ENCODE results near the gene IFT43. TPM values are rescaled to one million over a fixed set of nuclear protein-coding genes. Genes with fewer than 3 reads are reported as not detected.

The IFT43 gene
- total RNA-seq, 1 experiment from 2014 or later: 34.9 TPM

DNA sequence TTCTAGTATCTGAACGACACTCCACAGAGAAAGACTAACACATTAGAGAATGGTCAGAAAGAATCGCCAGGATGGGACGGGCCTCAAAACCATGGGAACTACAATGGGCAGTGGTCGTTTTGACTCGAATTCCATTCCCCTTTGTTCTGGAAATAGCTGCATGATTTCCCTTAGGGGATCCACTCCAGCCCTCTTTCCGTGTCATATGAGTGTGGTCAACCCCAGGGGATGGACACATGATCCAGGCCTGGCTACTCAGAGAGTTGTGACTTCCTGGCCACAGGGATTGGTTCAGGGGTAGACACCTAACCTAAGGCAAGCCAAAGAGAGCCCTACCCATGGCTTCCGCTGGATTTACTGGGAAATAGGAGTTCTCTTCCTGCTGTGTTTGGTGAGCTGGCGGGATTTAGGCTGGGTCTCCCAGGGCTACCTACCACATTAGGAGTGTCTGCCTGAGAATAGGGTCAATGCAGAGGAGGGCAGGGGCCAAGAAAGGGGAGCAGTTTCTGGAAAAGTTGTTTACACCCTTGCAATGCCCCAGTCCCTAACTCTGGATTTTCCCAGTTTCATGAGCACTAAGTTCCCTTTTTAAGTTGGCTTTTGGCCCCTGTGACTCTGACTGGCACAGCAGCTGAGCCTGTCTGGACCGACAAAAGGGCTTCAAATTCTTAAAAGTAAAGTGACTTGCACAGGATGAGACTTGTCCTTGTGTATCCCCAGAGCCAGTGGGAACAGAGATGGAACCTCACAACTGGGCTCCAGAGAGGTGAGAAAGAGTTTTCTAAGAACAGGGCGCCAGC lies 138.1 kb downstream of the IFT43 start:
- BruUV-seq (replicated peaks): no TSS peak
- no peaks in the 10 kb centered on the region for H3K9me3 Mint-ChIP-seq (ENCODE audit: unreplicated experiment)
- H3K4me3 Mint-ChIP-seq (ENCODE audit: unreplicated experiment): no peak overlapping the region
- intact Hi-C loops (cut with micrococcal nuclease): no loop called here
- H3K27me3 Mint-ChIP-seq (ENCODE audit: insufficient read depth, unreplicated experiment): peaks cover 1% of the 10 kb centered on the region
- ChIA-PET POLR2A (no interaction called here), CTCF (no interaction called here)
- no peak overlapping the region for H3K27ac Mint-ChIP-seq (ENCODE audit: low read depth, unreplicated experiment)
- DNase-seq (ENCODE audit: unreplicated experiment): no peak
- TF ChIP-seq, protein P1, sequence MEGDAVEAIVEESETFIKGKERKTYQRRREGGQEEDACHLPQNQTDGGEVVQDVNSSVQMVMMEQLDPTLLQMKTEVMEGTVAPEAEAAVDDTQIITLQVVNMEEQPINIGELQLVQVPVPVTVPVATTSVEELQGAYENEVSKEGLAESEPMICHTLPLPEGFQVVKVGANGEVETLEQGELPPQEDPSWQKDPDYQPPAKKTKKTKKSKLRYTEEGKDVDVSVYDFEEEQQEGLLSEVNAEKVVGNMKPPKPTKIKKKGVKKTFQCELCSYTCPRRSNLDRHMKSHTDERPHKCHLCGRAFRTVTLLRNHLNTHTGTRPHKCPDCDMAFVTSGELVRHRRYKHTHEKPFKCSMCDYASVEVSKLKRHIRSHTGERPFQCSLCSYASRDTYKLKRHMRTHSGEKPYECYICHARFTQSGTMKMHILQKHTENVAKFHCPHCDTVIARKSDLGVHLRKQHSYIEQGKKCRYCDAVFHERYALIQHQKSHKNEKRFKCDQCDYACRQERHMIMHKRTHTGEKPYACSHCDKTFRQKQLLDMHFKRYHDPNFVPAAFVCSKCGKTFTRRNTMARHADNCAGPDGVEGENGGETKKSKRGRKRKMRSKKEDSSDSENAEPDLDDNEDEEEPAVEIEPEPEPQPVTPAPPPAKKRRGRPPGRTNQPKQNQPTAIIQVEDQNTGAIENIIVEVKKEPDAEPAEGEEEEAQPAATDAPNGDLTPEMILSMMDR (IDR thresholded peaks at IDR 0.05; ENCODE audit: unreplicated experiment): no peak
- no peaks in the 10 kb centered on the region for H3K36me3 Mint-ChIP-seq (ENCODE audit: insufficient read depth, unreplicated experiment)
- no peaks in the 10 kb centered on the region for H3K4me1 Mint-ChIP-seq (ENCODE audit: insufficient read depth, unreplicated experiment)

DNA sequence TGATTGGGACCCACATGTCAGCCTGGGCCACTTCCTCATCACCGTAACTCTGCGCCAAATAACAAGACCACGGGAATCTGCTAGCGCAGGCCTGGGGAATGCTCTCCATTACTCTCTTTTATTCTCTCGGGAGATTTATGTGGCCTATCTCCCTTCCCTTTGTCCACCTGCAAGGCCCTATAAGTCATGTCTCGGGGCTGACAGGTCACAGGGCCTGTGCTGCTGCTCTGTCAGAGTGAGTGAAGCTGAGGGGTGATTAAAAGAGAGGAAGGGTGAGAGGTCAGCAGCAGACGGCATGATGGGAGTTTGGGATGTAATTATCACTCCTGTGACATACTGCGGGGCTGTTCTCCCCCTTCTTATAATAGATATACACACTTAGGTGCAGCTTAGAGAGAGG lies 139.9 kb downstream of the IFT43 start:
- BruUV-seq (replicated peaks): no TSS peak
- Mint-ChIP-seq H3K27me3 (ENCODE audit: insufficient read depth, unreplicated experiment) (peaks cover 19% of the 10 kb centered on the region), H3K4me3 (ENCODE audit: unreplicated experiment) (no peak overlapping the region), H3K36me3 (ENCODE audit: insufficient read depth, unreplicated experiment) (no peaks in the 10 kb centered on the region), H3K27ac (ENCODE audit: low read depth, unreplicated experiment) (no peak overlapping the region), H3K9me3 (ENCODE audit: unreplicated experiment) (no peaks in the 10 kb centered on the region), H3K4me1 (ENCODE audit: insufficient read depth, unreplicated experiment) (no peaks in the 10 kb centered on the region)
- no peak for DNase-seq (ENCODE audit: unreplicated experiment)
- CTCF ChIA-PET: interaction anchor here (0.7 kb wide), 1 partner anchor 88 kb away, joined by 3 read pairs; no protein-coding TSS in a partner anchor
- POLR2A ChIA-PET: no interaction called here
- TF ChIP-seq, protein P1 (IDR thresholded peaks at IDR 0.05; ENCODE audit: unreplicated experiment): no peak
- intact Hi-C loops (cut with micrococcal nuclease): no loop called here

DNA sequence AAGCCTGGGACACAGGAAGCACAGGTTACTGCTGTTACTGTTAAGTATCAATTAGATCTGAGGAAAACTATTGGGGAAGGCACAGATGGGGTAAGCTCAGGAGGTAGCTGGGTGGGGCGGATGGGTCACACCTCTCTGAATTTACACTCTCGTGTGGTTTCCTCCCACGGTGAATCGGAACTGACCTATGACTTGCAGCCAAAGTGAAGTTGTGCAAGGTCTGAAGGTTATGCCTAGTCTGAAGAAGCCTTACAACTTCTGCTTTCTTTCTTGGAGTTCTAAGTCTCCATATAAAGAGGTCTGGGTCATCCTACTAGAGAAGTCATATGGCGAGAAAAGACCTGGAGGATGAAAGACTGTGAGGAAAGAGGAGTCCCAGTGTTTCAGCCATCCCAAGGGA lies 140.5 kb downstream of the IFT43 start:
- ChIA-PET POLR2A (no interaction called here), CTCF (no interaction called here)
- Mint-ChIP-seq H3K9me3 (ENCODE audit: unreplicated experiment) (no peaks in the 10 kb centered on the region), H3K4me3 (ENCODE audit: unreplicated experiment) (no peak overlapping the region), H3K27me3 (ENCODE audit: insufficient read depth, unreplicated experiment) (peaks cover 24% of the 10 kb centered on the region), H3K4me1 (ENCODE audit: insufficient read depth, unreplicated experiment) (no peaks in the 10 kb centered on the region), H3K36me3 (ENCODE audit: insufficient read depth, unreplicated experiment) (no peaks in the 10 kb centered on the region), H3K27ac (ENCODE audit: low read depth, unreplicated experiment) (no peak overlapping the region)
- TF ChIP-seq, protein P1 (IDR thresholded peaks at IDR 0.05; ENCODE audit: unreplicated experiment): no peak
- DNase-seq (ENCODE audit: unreplicated experiment): no peak
- intact Hi-C loops (cut with micrococcal nuclease): no loop called here
- no TSS peak for BruUV-seq (replicated peaks)

DNA sequence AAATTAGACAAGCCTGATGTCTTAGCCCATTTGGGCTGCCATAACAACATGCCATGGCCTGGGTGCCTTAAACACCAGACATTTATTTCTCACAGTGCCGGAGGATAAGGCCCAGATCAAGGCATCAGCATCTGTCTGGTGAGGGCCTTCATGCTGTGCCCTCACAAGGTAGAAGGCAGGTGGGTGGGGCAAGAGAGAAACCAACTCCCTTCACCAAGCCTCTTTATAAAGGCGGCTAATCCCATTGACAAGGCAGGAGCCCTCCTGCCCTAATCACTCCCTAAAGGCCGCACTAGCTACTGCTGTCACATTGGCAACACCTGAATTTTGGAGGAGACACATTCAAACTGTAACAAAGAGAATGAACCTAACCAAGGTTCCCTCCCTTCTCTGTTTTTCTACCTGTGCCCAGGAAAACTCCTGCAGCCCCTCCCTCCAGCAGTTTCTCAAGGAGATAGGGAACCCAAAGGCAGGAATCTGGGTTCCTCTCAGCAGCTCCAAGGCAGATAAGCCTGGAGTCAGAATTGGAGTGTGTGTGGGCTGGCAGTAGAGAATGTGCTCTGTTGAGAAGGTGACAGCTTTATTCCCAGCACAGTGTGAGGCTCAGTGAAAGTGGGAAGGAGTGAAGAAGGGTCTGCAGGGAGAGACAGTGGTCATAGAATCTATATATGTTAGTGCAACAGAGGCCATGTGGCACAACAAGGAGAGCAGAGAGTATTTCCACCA lies 144.5 kb downstream of the IFT43 start:
- no peaks in the 10 kb centered on the region for H3K36me3 Mint-ChIP-seq (ENCODE audit: insufficient read depth, unreplicated experiment)
- no peak for DNase-seq (ENCODE audit: unreplicated experiment)
- CTCF ChIA-PET: no interaction called here
- POLR2A ChIA-PET: no interaction called here
- H3K4me3 Mint-ChIP-seq (ENCODE audit: unreplicated experiment): no peak overlapping the region
- H3K4me1 Mint-ChIP-seq (ENCODE audit: insufficient read depth, unreplicated experiment): no peaks in the 10 kb centered on the region
- intact Hi-C loops (cut with micrococcal nuclease): no loop called here
- H3K27me3 Mint-ChIP-seq (ENCODE audit: insufficient read depth, unreplicated experiment): peaks cover 51% of the 10 kb centered on the region
- no peak overlapping the region for H3K27ac Mint-ChIP-seq (ENCODE audit: low read depth, unreplicated experiment)
- TF ChIP-seq, protein P1 (IDR thresholded peaks at IDR 0.05; ENCODE audit: unreplicated experiment): no peak
- no TSS peak for BruUV-seq (replicated peaks)
- no peaks in the 10 kb centered on the region for H3K9me3 Mint-ChIP-seq (ENCODE audit: unreplicated experiment)
